Measurements from ENCODE around the gene GNG7. TPM values are rescaled to one million over a fixed set of nuclear protein-coding genes. Genes with fewer than 3 reads are reported as not detected.
"Not testable (repeated sequence)": the region's sequence is repeated elsewhere in the genome, so short reads cannot be mapped to it uniquely, and the experiment has no call there.

The GNG7 gene
- total and polyA plus RNA-seq, 4 donors: 0.75 to 6.0 (median 2.1) TPM

- H3K4me1 ChIP-seq (ENCODE audit: control insufficient read depth in 1 of 2, insufficient read depth in 2 of 2, low read length in 2 of 2): no peaks in the 10 kb centered on the region
- no peaks in the 10 kb centered on the region for H3K9me3 ChIP-seq (ENCODE audit: control insufficient read depth, low read length)
- intact Hi-C loops (cut with DNase I): loop anchor here (1.0 to 5.0 kb wide), 3 partner anchors 101 to 224 kb away; no protein-coding TSS in a partner anchor
- ATAC-seq (ENCODE audit: low FRiP score) (no peak), DNase-seq (no peak)
- no peaks in the 10 kb centered on the region for H3K36me3 ChIP-seq (ENCODE audit: control insufficient read depth in 1 of 2, insufficient read depth in 2 of 2, low read length in 1 of 2)
- no peaks in the 10 kb centered on the region for H3K27me3 ChIP-seq (ENCODE audit: control insufficient read depth in 1 of 2, insufficient read depth in 2 of 2, low read length in 1 of 2)
- no peak overlapping the region for H3K27ac ChIP-seq (ENCODE audit: low read depth in 1 of 2, low read length in 2 of 2)
- 54 to 59% methylated on average over 5 of the region's 5 CpGs for WGBS, 2 donors
- no peak overlapping the region for H3K4me3 ChIP-seq (ENCODE audit: low read length in 2 of 2)
These were observed 54.4 kb downstream of the GNG7 start for GRCh38 chr19:2648099-2648498.

GRCh38 chr19:2646866-2647535 lies 55.5 kb downstream of the GNG7 start:
- DNase-seq (no peak), ATAC-seq (ENCODE audit: low FRiP score) (no peak)
- 77 to 80% methylated on average over 20 of the region's 20 CpGs for WGBS, 2 donors
- H3K27ac ChIP-seq (ENCODE audit: low read depth in 1 of 2, low read length in 2 of 2): no peak overlapping the region
- intact Hi-C loops (cut with DNase I): loop anchor here (5.0 kb wide), 2 partner anchors 105 to 225 kb away; no protein-coding TSS in a partner anchor
- no peaks in the 10 kb centered on the region for H3K9me3 ChIP-seq (ENCODE audit: control insufficient read depth, low read length)
- H3K4me3 ChIP-seq (ENCODE audit: low read length in 2 of 2): no peak overlapping the region
- H3K4me1 ChIP-seq (ENCODE audit: control insufficient read depth in 1 of 2, insufficient read depth in 2 of 2, low read length in 2 of 2): no peaks in the 10 kb centered on the region
- no peaks in the 10 kb centered on the region for H3K36me3 ChIP-seq (ENCODE audit: control insufficient read depth in 1 of 2, insufficient read depth in 2 of 2, low read length in 1 of 2)
- no peaks in the 10 kb centered on the region for H3K27me3 ChIP-seq (ENCODE audit: control insufficient read depth in 1 of 2, insufficient read depth in 2 of 2, low read length in 1 of 2)

DNA sequence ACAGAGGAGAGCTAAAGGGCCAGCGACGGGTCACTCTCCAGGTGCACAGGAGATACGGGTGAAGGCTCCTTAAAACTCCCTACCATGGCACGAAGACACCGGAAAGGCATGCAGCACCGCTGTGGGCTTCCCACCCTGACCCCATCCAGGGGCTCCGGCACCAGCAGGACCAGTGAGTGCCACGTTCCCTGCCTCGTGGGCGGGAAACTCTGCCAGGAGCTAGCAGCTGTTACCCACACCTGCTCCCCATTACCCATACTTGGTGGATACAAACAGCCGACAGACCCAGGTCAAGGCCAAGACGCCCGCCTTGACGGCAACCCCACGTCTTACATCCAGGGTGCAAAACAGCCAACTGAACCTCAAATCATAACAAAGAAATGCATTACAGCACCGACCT lies 56.7 kb downstream of the GNG7 start:
- H3K27ac ChIP-seq (ENCODE audit: low read depth in 1 of 2, low read length in 2 of 2): no peak overlapping the region
- ATAC-seq (ENCODE audit: low FRiP score): no peak
- DNase-seq: no peak
- intact Hi-C loops (cut with DNase I): loop anchor here (5.0 kb wide), 2 partner anchors 106 to 226 kb away; no protein-coding TSS in a partner anchor
- H3K27me3 ChIP-seq (ENCODE audit: control insufficient read depth in 1 of 2, insufficient read depth in 2 of 2, low read length in 1 of 2): no peaks in the 10 kb centered on the region
- H3K4me1 ChIP-seq (ENCODE audit: control insufficient read depth in 1 of 2, insufficient read depth in 2 of 2, low read length in 2 of 2): no peaks in the 10 kb centered on the region
- no peaks in the 10 kb centered on the region for H3K9me3 ChIP-seq (ENCODE audit: control insufficient read depth, low read length)
- no peaks in the 10 kb centered on the region for H3K36me3 ChIP-seq (ENCODE audit: control insufficient read depth in 1 of 2, insufficient read depth in 2 of 2, low read length in 1 of 2)
- WGBS, 2 donors: 66 to 69% methylated on average over 16 of the region's 16 CpGs
- H3K4me3 ChIP-seq (ENCODE audit: low read length in 2 of 2): no peak overlapping the region

DNA sequence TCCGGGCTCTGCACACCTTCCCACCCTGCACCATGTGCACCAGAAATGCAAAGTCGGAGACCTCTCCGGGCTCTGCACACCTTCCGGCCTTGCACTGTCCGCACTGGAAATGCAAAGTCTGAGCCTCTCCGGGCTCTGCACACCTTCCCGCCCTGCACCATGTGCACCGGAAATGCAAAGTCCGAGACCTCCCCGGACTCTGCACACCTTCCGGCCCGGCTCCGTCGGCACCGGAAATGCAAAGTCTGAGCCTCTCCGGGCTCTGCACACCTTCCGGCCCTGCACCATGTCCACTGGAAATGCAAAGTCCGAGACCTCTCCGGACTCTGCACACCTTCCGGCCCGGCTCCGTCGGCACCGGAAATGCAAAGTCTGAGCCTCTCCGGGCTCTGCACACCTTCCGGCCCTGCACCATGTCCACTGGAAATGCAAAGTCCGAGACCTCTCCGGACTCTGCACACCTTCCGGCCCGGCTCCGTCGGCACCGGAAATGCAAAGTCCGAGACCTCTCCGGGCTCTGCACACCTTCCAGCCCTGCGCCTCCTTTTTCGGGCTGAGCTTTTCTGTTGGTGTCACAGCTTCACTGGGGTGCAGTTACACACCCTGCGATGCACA lies 59.3 kb downstream of the GNG7 start:
- intact Hi-C loops (cut with DNase I); DNase-seq; H3K27ac ChIP-seq (ENCODE audit: low read depth in 1 of 2, low read length in 2 of 2); H3K4me3 ChIP-seq (ENCODE audit: low read length in 2 of 2); H3K27me3 ChIP-seq (ENCODE audit: control insufficient read depth in 1 of 2, insufficient read depth in 2 of 2, low read length in 1 of 2); H3K9me3 ChIP-seq (ENCODE audit: control insufficient read depth, low read length); ATAC-seq (ENCODE audit: low FRiP score); H3K36me3 ChIP-seq (ENCODE audit: control insufficient read depth in 1 of 2, insufficient read depth in 2 of 2, low read length in 1 of 2); H3K4me1 ChIP-seq (ENCODE audit: control insufficient read depth in 1 of 2, insufficient read depth in 2 of 2, low read length in 2 of 2): not testable (repeated sequence)
- WGBS, 2 donors: 92 to 93% methylated on average over 34 to 38 of the region's 38 CpGs

DNA sequence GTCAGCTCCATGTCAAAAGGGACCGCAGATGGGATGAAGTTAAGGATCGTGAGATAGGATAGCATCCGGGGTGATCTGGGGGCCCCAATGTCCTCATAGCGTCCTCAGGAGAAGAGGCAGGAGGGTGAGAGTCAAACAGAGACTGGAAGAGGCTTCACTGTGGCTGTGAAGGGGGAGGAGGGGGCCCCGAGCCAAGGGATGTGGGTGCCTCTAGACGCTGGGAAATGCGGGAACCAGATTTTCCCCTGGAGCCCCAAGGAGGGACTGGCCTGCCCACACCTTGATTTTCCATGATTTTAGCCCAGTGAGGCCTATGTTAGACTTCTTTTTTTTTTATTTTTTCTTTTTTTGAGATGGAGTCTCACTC lies 61.2 kb downstream of the GNG7 start:
- Histone ChIP-seq H3K9me3 (ENCODE audit: control insufficient read depth, low read length) (no peaks in the 10 kb centered on the region), H3K36me3 (ENCODE audit: control insufficient read depth in 1 of 2, insufficient read depth in 2 of 2, low read length in 1 of 2) (no peaks in the 10 kb centered on the region), H3K27ac (ENCODE audit: low read depth in 1 of 2, low read length in 2 of 2) (no peak overlapping the region), H3K4me1 (ENCODE audit: control insufficient read depth in 1 of 2, insufficient read depth in 2 of 2, low read length in 2 of 2) (no peaks in the 10 kb centered on the region), H3K27me3 (ENCODE audit: control insufficient read depth in 1 of 2, insufficient read depth in 2 of 2, low read length in 1 of 2) (no peaks in the 10 kb centered on the region), H3K4me3 (ENCODE audit: low read length in 2 of 2) (no peak overlapping the region)
- WGBS, 2 donors: 89 to 93% methylated on average over 7 of the region's 7 CpGs
- intact Hi-C loops (cut with DNase I): no loop called here
- DNase-seq (no peak), ATAC-seq (ENCODE audit: low FRiP score) (no peak)

DNA sequence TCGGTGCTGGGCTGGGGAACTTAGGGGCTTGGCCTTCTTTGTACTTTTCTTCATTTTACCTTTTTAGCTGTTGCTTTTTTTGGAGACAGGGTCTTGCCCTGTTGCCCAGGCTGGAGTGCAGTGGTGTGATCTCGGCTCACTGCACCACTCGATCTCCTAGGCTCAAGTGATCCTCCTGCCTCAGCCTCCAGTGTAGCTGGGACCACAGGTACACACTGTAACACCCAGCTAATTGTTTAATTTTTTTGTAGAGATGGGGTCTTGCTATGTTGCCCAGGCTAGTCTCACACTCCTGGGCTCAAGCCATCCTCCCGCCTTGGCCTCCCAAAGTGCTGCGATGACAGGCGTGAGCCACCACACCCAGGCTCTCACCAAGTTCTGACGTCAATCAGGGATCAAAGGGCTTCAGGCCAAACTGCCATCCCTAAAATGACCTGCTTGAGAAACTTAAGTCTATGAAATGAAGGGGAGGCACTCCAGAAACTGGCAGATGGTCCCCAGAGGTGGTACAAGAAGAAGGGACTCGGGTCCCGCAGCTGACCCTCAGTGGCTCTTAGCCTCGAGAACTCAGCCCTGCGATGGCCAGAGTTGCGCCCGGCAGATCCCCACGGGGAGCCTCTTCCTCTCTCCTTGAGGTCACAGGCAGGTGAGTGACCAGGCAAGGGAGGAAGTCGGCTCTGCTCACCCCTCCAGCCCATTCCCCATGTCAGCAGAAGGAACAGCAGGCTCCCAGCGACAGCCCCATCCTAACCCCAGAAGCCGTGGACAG lies 61.7 kb downstream of the GNG7 start:
- WGBS, 2 donors: 84 to 87% methylated on average over 17 of the region's 17 CpGs
- Histone ChIP-seq H3K4me1 (ENCODE audit: control insufficient read depth in 1 of 2, insufficient read depth in 2 of 2, low read length in 2 of 2) (no peaks in the 10 kb centered on the region), H3K27ac (ENCODE audit: low read depth in 1 of 2, low read length in 2 of 2) (no peak overlapping the region), H3K9me3 (ENCODE audit: control insufficient read depth, low read length) (no peaks in the 10 kb centered on the region), H3K27me3 (ENCODE audit: control insufficient read depth in 1 of 2, insufficient read depth in 2 of 2, low read length in 1 of 2) (no peaks in the 10 kb centered on the region), H3K36me3 (ENCODE audit: control insufficient read depth in 1 of 2, insufficient read depth in 2 of 2, low read length in 1 of 2) (no peaks in the 10 kb centered on the region), H3K4me3 (ENCODE audit: low read length in 2 of 2) (no peak overlapping the region)
- intact Hi-C loops (cut with DNase I): no loop called here
- ATAC-seq (ENCODE audit: low FRiP score) (no peak), DNase-seq (no peak)

GRCh38 chr19:2639999-2640398 lies 62.5 kb downstream of the GNG7 start:
- Histone ChIP-seq H3K4me3 (ENCODE audit: low read length in 2 of 2) (no peak overlapping the region), H3K36me3 (ENCODE audit: control insufficient read depth in 1 of 2, insufficient read depth in 2 of 2, low read length in 1 of 2) (no peaks in the 10 kb centered on the region), H3K9me3 (ENCODE audit: control insufficient read depth, low read length) (no peaks in the 10 kb centered on the region), H3K27me3 (ENCODE audit: control insufficient read depth in 1 of 2, insufficient read depth in 2 of 2, low read length in 1 of 2) (no peaks in the 10 kb centered on the region), H3K4me1 (ENCODE audit: control insufficient read depth in 1 of 2, insufficient read depth in 2 of 2, low read length in 2 of 2) (peaks cover 0 to 2% of the 10 kb centered on the region in 2 donors), H3K27ac (ENCODE audit: low read depth in 1 of 2, low read length in 2 of 2) (no peak overlapping the region)
- ATAC-seq (ENCODE audit: low FRiP score) (no peak), DNase-seq (no peak)
- WGBS, 2 donors: 77 to 93% methylated on average over 2 of the region's 2 CpGs
- intact Hi-C loops (cut with DNase I): no loop called here

- peak in 1 of 2 donors; percentile 15 for DNase-seq
- Histone ChIP-seq H3K4me1 (ENCODE audit: control insufficient read depth in 1 of 2, insufficient read depth in 2 of 2, low read length in 2 of 2) (peaks cover 0 to 3% of the 10 kb centered on the region in 2 donors), H3K27ac (ENCODE audit: low read depth in 1 of 2, low read length in 2 of 2) (no peak overlapping the region), H3K36me3 (ENCODE audit: control insufficient read depth in 1 of 2, insufficient read depth in 2 of 2, low read length in 1 of 2) (no peaks in the 10 kb centered on the region), H3K27me3 (ENCODE audit: control insufficient read depth in 1 of 2, insufficient read depth in 2 of 2, low read length in 1 of 2) (no peaks in the 10 kb centered on the region), H3K9me3 (ENCODE audit: control insufficient read depth, low read length) (no peaks in the 10 kb centered on the region), H3K4me3 (ENCODE audit: low read length in 2 of 2) (no peak overlapping the region)
- ATAC-seq (ENCODE audit: low FRiP score): no peak
- 47 to 57% methylated on average over 3 of the region's 3 CpGs for WGBS, 2 donors
- intact Hi-C loops (cut with DNase I): no loop called here
These were observed 64.0 kb downstream of the GNG7 start for GRCh38 chr19:2638417-2638940.

All from aorta (tissue), 5 donors.